ENCODE results near the gene TMTC1. TPM values are rescaled to one million over a fixed set of nuclear protein-coding genes. Genes with fewer than 3 reads are reported as not detected.

Gene TMTC1
- polyA plus RNA-seq, 1 of the 3 experiments (the other 2 are of a cell fraction): 0.13 TPM

DNA sequence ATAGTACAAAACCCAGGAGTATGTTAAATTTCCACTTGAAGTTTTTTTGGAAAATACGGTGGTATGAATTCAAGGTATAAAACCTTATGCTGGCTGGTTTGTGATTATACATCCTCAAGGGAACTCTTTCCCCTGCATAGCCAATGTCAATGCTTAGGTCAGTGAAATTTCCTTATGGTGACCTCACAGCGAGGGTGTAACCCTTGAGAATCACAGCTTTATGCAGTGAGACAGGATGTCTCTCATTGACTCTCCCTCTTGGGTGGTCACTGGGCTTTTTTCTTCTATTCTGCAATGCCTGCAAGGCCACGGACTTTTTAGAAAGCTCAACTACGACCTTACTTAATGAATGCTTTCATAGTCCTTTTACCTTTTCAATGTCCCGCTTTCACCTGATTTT is 64.4 kb downstream of the TMTC1 start:
- no peak overlapping the region for H3K4me3 ChIP-seq (ENCODE audit: low read depth in 2 of 2, low read length in 1 of 2)
- H3K4me2 ChIP-seq: no peak overlapping the region
- no peak for DNase-seq
- H3K9me2 ChIP-seq: 0 out of 2 replicates have a peak, but pooled peaks cover 4% of the 10 kb centered on the region
- no peaks in the 10 kb centered on the region for H3K9me3 ChIP-seq
- no peaks in the 10 kb centered on the region for H3K36me3 ChIP-seq (replicated peaks in 1 of 2; ENCODE audit: control insufficient read depth in 1 of 2, insufficient read depth in 2 of 2, low read length in 1 of 2)
- no peaks in the 10 kb centered on the region for H3K4me1 ChIP-seq (ENCODE audit: control insufficient read depth in 1 of 2, insufficient read depth in 2 of 2, low read depth in 1 of 2, low read length in 1 of 2)
- no peak overlapping the region for H3K9ac ChIP-seq
- H4K20me1 ChIP-seq (ENCODE audit: insufficient read depth): no peaks in the 10 kb centered on the region
- TF ChIP-seq, protein P1, sequence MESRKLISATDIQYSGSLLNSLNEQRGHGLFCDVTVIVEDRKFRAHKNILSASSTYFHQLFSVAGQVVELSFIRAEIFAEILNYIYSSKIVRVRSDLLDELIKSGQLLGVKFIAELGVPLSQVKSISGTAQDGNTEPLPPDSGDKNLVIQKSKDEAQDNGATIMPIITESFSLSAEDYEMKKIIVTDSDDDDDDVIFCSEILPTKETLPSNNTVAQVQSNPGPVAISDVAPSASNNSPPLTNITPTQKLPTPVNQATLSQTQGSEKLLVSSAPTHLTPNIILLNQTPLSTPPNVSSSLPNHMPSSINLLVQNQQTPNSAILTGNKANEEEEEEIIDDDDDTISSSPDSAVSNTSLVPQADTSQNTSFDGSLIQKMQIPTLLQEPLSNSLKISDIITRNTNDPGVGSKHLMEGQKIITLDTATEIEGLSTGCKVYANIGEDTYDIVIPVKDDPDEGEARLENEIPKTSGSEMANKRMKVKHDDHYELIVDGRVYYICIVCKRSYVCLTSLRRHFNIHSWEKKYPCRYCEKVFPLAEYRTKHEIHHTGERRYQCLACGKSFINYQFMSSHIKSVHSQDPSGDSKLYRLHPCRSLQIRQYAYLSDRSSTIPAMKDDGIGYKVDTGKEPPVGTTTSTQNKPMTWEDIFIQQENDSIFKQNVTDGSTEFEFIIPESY (IDR thresholded peaks at IDR 0.05; ENCODE audit: borderline replicate concordance, low read depth): no peak
- TF ChIP-seq RAD21 (IDR thresholded peaks at IDR 0.05; ENCODE audit: low read length) (no peak), RFX5 (IDR thresholded peaks at IDR 0.05; ENCODE audit: low read length) (no peak), MEF2A (IDR thresholded peaks at IDR 0.05; ENCODE audit: borderline replicate concordance, low read depth) (no peak), ELF1 (IDR thresholded peaks at IDR 0.05) (no peak), EZH2phosphoT487 (IDR thresholded peaks at IDR 0.05; ENCODE audit: borderline replicate concordance, low read depth) (no peak), EP300 (IDR thresholded peaks at IDR 0.05; ENCODE audit: borderline replicate concordance in 1 of 2, low read depth in 1 of 2, low read length in 1 of 2) (no peak), RCOR1 (IDR thresholded peaks at IDR 0.05; ENCODE audit: low read length) (no peak), FOXM1 (IDR thresholded peaks at IDR 0.05; ENCODE audit: low read depth) (no peak), FOXJ3 (CRISPR knock-in tag; IDR thresholded peaks at IDR 0.05) (no peak), TEAD4 (IDR thresholded peaks at IDR 0.05; ENCODE audit: borderline replicate concordance, insufficient read depth) (no peak), YY1 (IDR thresholded peaks at IDR 0.05; ENCODE audit: low read depth) (no peak)
- TF ChIP-seq, protein P2, sequence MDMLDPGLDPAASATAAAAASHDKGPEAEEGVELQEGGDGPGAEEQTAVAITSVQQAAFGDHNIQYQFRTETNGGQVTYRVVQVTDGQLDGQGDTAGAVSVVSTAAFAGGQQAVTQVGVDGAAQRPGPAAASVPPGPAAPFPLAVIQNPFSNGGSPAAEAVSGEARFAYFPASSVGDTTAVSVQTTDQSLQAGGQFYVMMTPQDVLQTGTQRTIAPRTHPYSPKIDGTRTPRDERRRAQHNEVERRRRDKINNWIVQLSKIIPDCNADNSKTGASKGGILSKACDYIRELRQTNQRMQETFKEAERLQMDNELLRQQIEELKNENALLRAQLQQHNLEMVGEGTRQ (IDR thresholded peaks at IDR 0.05; ENCODE audit: borderline replicate concordance, low read depth, low read length): no peak
- TF ChIP-seq, protein P3, sequence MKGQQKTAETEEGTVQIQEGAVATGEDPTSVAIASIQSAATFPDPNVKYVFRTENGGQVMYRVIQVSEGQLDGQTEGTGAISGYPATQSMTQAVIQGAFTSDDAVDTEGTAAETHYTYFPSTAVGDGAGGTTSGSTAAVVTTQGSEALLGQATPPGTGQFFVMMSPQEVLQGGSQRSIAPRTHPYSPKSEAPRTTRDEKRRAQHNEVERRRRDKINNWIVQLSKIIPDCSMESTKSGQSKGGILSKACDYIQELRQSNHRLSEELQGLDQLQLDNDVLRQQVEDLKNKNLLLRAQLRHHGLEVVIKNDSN (IDR thresholded peaks at IDR 0.05; ENCODE audit: borderline replicate concordance, low read depth): no peak
- TF ChIP-seq, protein P4, sequence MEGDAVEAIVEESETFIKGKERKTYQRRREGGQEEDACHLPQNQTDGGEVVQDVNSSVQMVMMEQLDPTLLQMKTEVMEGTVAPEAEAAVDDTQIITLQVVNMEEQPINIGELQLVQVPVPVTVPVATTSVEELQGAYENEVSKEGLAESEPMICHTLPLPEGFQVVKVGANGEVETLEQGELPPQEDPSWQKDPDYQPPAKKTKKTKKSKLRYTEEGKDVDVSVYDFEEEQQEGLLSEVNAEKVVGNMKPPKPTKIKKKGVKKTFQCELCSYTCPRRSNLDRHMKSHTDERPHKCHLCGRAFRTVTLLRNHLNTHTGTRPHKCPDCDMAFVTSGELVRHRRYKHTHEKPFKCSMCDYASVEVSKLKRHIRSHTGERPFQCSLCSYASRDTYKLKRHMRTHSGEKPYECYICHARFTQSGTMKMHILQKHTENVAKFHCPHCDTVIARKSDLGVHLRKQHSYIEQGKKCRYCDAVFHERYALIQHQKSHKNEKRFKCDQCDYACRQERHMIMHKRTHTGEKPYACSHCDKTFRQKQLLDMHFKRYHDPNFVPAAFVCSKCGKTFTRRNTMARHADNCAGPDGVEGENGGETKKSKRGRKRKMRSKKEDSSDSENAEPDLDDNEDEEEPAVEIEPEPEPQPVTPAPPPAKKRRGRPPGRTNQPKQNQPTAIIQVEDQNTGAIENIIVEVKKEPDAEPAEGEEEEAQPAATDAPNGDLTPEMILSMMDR (IDR thresholded peaks at IDR 0.05): no peak
- TF ChIP-seq, protein P5, sequence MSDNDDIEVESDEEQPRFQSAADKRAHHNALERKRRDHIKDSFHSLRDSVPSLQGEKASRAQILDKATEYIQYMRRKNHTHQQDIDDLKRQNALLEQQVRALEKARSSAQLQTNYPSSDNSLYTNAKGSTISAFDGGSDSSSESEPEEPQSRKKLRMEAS (IDR thresholded peaks at IDR 0.05; ENCODE audit: low read depth): no peak
- no peaks in the 10 kb centered on the region for H3F3A ChIP-seq (replicated peaks; ENCODE audit: insufficient read depth)
- CTCF ChIA-PET: no interaction called here
- H3K27me3 ChIP-seq (ENCODE audit: insufficient read depth): no peaks in the 10 kb centered on the region
- no peaks in the 10 kb centered on the region for H3K79me2 ChIP-seq (ENCODE audit: insufficient read depth)
- 67% methylated on average over 5 of the region's 5 CpGs for WGBS (ENCODE audit: low lambda C conversion rate)
- H3K27ac ChIP-seq (ENCODE audit: low read depth in 2 of 2, low read length in 1 of 2): no peak overlapping the region
- POLR2A ChIA-PET: no interaction called here
- H2AFZ ChIP-seq (ENCODE audit: low read depth): no peak overlapping the region
